GM12878 (cell line): ENCODE data around the gene CENPQ. TPM values are rescaled to one million over a fixed set of nuclear protein-coding genes. Genes with fewer than 3 reads are reported as not detected.

ENCODE experiments used
- ATAC-seq: fragments of 200-7000 bp; cut with Tn5 transposase; 3 replicates; pipeline ENCODE4 v1.9.1; 2020; ENCODE audit warnings: mild to moderate bottlenecking, moderate library complexity
- Bru-seq: library from RNA; stranded (reverse); fragments of 400-500 nt; gene quantifications from one replicate; lab custom pipeline; 2021; lab: Mats Ljungman, UMichigan
- BruChase-seq, 2 experiments: library from RNA; stranded (reverse); fragments of 400-500 nt; gene quantifications; one replicate each; lab custom pipeline; 2021; lab: Mats Ljungman, UMichigan
- BruUV-seq: library from RNA; stranded (reverse); fragments of 400-500 nt; replicated peaks from 2 replicates; lab custom pipeline; 2021; lab: Mats Ljungman, UMichigan
- CTCF ChIA-PET: fragments of 300-600 bp; sonication (Branson Sonifier 250); formaldehyde crosslinking; extraction: SDS; loops from one replicate; lab custom pipeline; 2021; ENCODE audit warnings: inconsistent platforms; lab: Yijun Ruan, JAX
- POLR2A ChIA-PET: fragments of 350-600 bp; formaldehyde crosslinking; extraction: SDS; loops from one replicate; lab custom pipeline; 2021; ENCODE audit warnings: inconsistent platforms; lab: Charles Lee
- RAD21 ChIA-PET: fragments of 300-600 bp; sonication (Branson Sonifier 250); formaldehyde crosslinking; loops from one replicate; lab custom pipeline; 2023; ENCODE audit warnings: antibody characterized with exemption; ENCODE audit not compliant: unreplicated experiment; lab: Charles Lee
- SMC1A ChIA-PET: fragments of 300-600 bp; sonication (Branson Sonifier 250); formaldehyde crosslinking; loops from one replicate; lab custom pipeline; 2023; ENCODE audit not compliant: unreplicated experiment, uncharacterized antibody; lab: Charles Lee
- DNase-seq: peaks from one replicate; pipeline ENCODE4 v3.0.0-alpha.2; 2011; ENCODE audit warnings: low read depth, low spot score
- FAIRE-seq: peaks from 3 replicates; lab custom pipeline; 2011; peaks lifted over from hg19 to GRCh38; lab: Jason Lieb, UNC
- H2AFZ ChIP-seq: 2 replicates; pipeline ENCODE4 v1.6.0; 2011; ENCODE audit warnings: low read depth, low read length, control low read depth; ENCODE audit not compliant: control insufficient read depth
- H3K27ac ChIP-seq: 2 replicates; pipeline ENCODE4 v1.5.1; 2011; ENCODE audit warnings: control low read depth; ENCODE audit not compliant: control insufficient read depth, insufficient read depth
- H3K27me3 ChIP-seq, 2 experiments: replicated peaks in 1 of 2; 2 replicates each; pipeline versions ENCODE4 v1.6.0 to v1.6.1; 2011; ENCODE audit warnings: low read length in 1 of 2; ENCODE audit not compliant: control insufficient read depth in 2 of 2, insufficient read depth in 2 of 2
- H3K36me3 ChIP-seq, 2 experiments: 2 replicates each; pipeline ENCODE4 v1.5.1; 2011; ENCODE audit warnings: low read length in 1 of 2; ENCODE audit not compliant: control insufficient read depth in 2 of 2, insufficient read depth in 2 of 2
- H3K4me1 ChIP-seq: 2 replicates; pipeline ENCODE4 v1.6.1; 2011; ENCODE audit warnings: mild to moderate bottlenecking, low read length, moderate library complexity, mixed read lengths; ENCODE audit not compliant: control insufficient read depth, insufficient read depth
- H3K4me2 ChIP-seq: 2 replicates; pipeline ENCODE4 v1.6.0; 2011; ENCODE audit warnings: control low read depth; ENCODE audit not compliant: control insufficient read depth, insufficient read depth
- H3K4me3 ChIP-seq: fragments of 200-600 bp; sonication (generic); 2 replicates; pipeline ENCODE4 v1.5.1; 2016
- H3K79me2 ChIP-seq: 2 replicates; pipeline ENCODE4 v1.6.0; 2011; ENCODE audit warnings: low read length; ENCODE audit not compliant: control insufficient read depth, insufficient read depth
- H3K9ac ChIP-seq: 2 replicates; pipeline ENCODE4 v1.8.0; 2011; ENCODE audit warnings: low read length, control low read depth, mixed read lengths; ENCODE audit not compliant: control insufficient read depth, insufficient read depth
- H3K9me3 ChIP-seq: replicated peaks from 3 replicates; pipeline ENCODE4 v1.5.1; 2011; ENCODE audit warnings: mild to moderate bottlenecking, low read length; ENCODE audit not compliant: control insufficient read depth, insufficient read depth
- H4K20me1 ChIP-seq: 2 replicates; pipeline ENCODE4 v1.6.0; 2011; ENCODE audit not compliant: control insufficient read depth, insufficient read depth
- BCL3 ChIP-seq: IDR thresholded peaks from 2 replicates; pipeline ENCODE4 v1.6.1; 2011; ENCODE audit warnings: borderline replicate concordance, low read depth, mild to moderate bottlenecking, moderate library complexity, low read length; ENCODE audit not compliant: insufficient read depth, poor library complexity, severe bottlenecking
- HDGF ChIP-seq: fragments of 450-650 bp; IDR thresholded peaks from 2 replicates; pipeline ENCODE4 v1.6.1; 2016; ENCODE audit warnings: antibody characterized with exemption
- MTA3 ChIP-seq: IDR thresholded peaks from 2 replicates; pipeline ENCODE4 v1.6.1; 2012; ENCODE audit warnings: low read length, inconsistent platforms, borderline replicate concordance
- NBN ChIP-seq: fragments of 450-650 bp; IDR thresholded peaks from 2 replicates; pipeline ENCODE4 v1.6.1; 2016
- PKNOX1 ChIP-seq: fragments of 450-650 bp; IDR thresholded peaks from 2 replicates; pipeline ENCODE4 v1.6.1; 2016; ENCODE audit warnings: mild to moderate bottlenecking
- REST ChIP-seq: IDR thresholded peaks from 2 replicates; pipeline ENCODE4 v1.6.1; 2012; ENCODE audit warnings: mild to moderate bottlenecking, low read depth, low read length
- ZNF592 ChIP-seq: fragments of 450-650 bp; IDR thresholded peaks from 2 replicates; pipeline ENCODE4 v1.6.1; 2017; ENCODE audit warnings: mild to moderate bottlenecking, moderate library complexity
- WGBS: methylation state at CpG from one replicate; pipeline ENCODE4 v1.1.6; 2016; ENCODE audit warnings: low lambda C conversion rate; ENCODE audit not compliant: insufficient replicate concordance, insufficient coverage; ENCODE audit errors: missing lambda C conversion rate; 5-methylcytosine and 5-hydroxymethylcytosine counted together
- in situ Hi-C: fragments of 300-500 bp; cut with MboI; formaldehyde crosslinking; loops from 9 replicates; pipeline ENCODE4 v1.14.3; 2018; ENCODE audit warnings: mixed read lengths
- intact Hi-C: fragments of 100-400 bp; cut with micrococcal nuclease; formaldehyde crosslinking; loops from one replicate; pipeline ENCODE4 v1.14.2; 2022; ENCODE audit not compliant: unreplicated experiment
- long read RNA-seq, 2 experiments: library from polyadenylated mRNA; unstranded; transcript quantifications; one replicate each; pipeline ENCODE4 v2.0.0, GENCODE V29; 2019 to 2020
- polyA minus RNA-seq, 3 experiments: library from RNA; depleted of rRNA, polyadenylated mRNA; stranded (reverse); fragments of >200 nt; gene quantifications; 2 replicates each; pipeline ENCODE4 v1.2.3, GENCODE V29; 2011
- polyA plus RNA-seq, 11 experiments: library from polyadenylated mRNA; depleted of rRNA in 4 of 11; unstranded in 6 of 11; stranded (reverse) in 5 of 11; fragments of >200 nt; fragmentation: Nextera tagmentation in 4 of 11; fragmentation: Illumina TruSeq in 1 of 11; extraction: Ambion mirVana in 4 of 11; extraction: Trizol in 1 of 11; gene quantifications; 1 replicate in 1 of 11; 2 replicates in 10 of 11; pipeline versions ENCODE4 v1.2.1 to v1.2.3, GENCODE V29; 2011 to 2016; ENCODE audit warnings: inconsistent platforms in 2 of 11, missing spikeins in 2 of 11, low read depth in 1 of 11
- total RNA-seq, 4 experiments: library from RNA; depleted of rRNA in 3 of 4; stranded (reverse); fragments of >200 nt in 3 of 4; fragmentation: Illumina TruSeq in 1 of 4; extraction: Trizol in 1 of 4; gene quantifications; 2 replicates each; pipeline versions ENCODE4 v1.2.1 to v1.2.3, GENCODE V29; 2013 to 2021

The CENPQ gene
- 5.4 TPM in 2 replicates for total RNA-seq (2013; cell fraction: nucleolus; rRNA removed)
- 9.6 and 11.6 TPM in 2 replicates for total RNA-seq (2014; rRNA removed)
- total RNA-seq (2014; rRNA removed; fragmentation: Illumina TruSeq; extraction: Trizol): 15.9 and 16.8 TPM in 2 replicates
- 9.6 and 10.8 TPM in 2 replicates for total RNA-seq (2021)
- 3.4 TPM for polyA plus RNA-seq (2011; ENCODE audit: low read depth)
- polyA plus RNA-seq (2011; rRNA removed): 17.7 and 34.4 TPM in 2 replicates
- 4.0 and 4.8 TPM in 2 replicates for polyA plus RNA-seq (2011; cell fraction: cytosol; rRNA removed)
- 8.3 and 9.4 TPM in 2 replicates for polyA plus RNA-seq (2011; cell fraction: nucleus; rRNA removed)
- polyA plus RNA-seq (2012): 7.5 and 9.1 TPM in 2 replicates
- polyA plus RNA-seq (2014; fragmentation: Illumina TruSeq; extraction: Trizol): 18.7 and 21.7 TPM in 2 replicates
- 10 to 100 TPM; 23.6 to 34.2 TPM for polyA plus RNA-seq (2014; fragmentation: Nextera tagmentation; extraction: Ambion mirVana)
- polyA plus RNA-seq (2014; rRNA removed): 6.9 and 7.4 TPM in 2 replicates
- 10 to 100 TPM; 17.8 to 19.0 TPM for polyA plus RNA-seq (2016; fragmentation: Nextera tagmentation; extraction: Ambion mirVana)
- polyA minus RNA-seq (2011; rRNA and poly(A)+ RNA removed): 4.3 and 5.4 TPM in 2 replicates
- 1.3 and 2.6 TPM in 2 replicates for polyA minus RNA-seq (2011; cell fraction: cytosol; rRNA and poly(A)+ RNA removed)
- polyA minus RNA-seq (2011; cell fraction: nucleus; rRNA and poly(A)+ RNA removed): 1.6 and 2.6 TPM in 2 replicates
- Bru-seq, nascent RNA: percentile 77 among the genes with signal in this experiment
- percentile 59 among the genes with signal in this experiment for BruChase-seq, experiment 1, labeled RNA remaining after a 6-hour chase
- percentile 67 among the genes with signal in this experiment for BruChase-seq, experiment 2, labeled RNA remaining after a 2-hour chase
- long read RNA-seq, experiment 1, partial matches to known transcripts: 1 of 8 reads
- long read RNA-seq, experiment 1, other reads (novel, unspliced or antisense): 5 of 8 reads
- long read RNA-seq, experiment 2, transcript CENPQ-201 (9 exons, 1,733 nt): major isoform, 21 of 52 reads
- long read RNA-seq, experiment 2, partial matches to known transcripts: 8 of 52 reads
- long read RNA-seq, experiment 2, other reads (novel, unspliced or antisense): 23 of 52 reads

- POLR2A ChIA-PET: no interaction called here
- H3K36me3 ChIP-seq: no peaks in the 10 kb centered on the region
- peak; percentile 98 for ATAC-seq
- peaks cover 4% of the 10 kb centered on the region; the same call in 1 of the 2 replicates for H3K4me1 ChIP-seq
- BruUV-seq: no TSS peak
- H3K79me2 ChIP-seq: peaks cover 40% of the 10 kb centered on the region
- RAD21 ChIA-PET: no interaction called here
- peak within 1 kb of the TSS; percentile 86 for H3K4me2 ChIP-seq
- peak; percentile 97 for FAIRE-seq
- intact Hi-C loops (no loop called here), in situ Hi-C loops (no loop called here)
- WGBS: 0% methylated on average over 37 of the region's 37 CpGs
- H3K9ac ChIP-seq: peak within 1 kb of the TSS; percentile 89
- H4K20me1 ChIP-seq: no peaks in the 10 kb centered on the region
- SMC1A ChIA-PET: interaction anchor here (1.2 kb wide), 1 partner anchor 10 kb away, joined by 5 read pairs; no protein-coding TSS in a partner anchor
- peak within 1 kb of the TSS; percentile 80 for H3K27ac ChIP-seq
- H3K4me3 ChIP-seq: peak within 1 kb of the TSS; percentile 92
- no peaks in the 10 kb centered on the region for H3K9me3 ChIP-seq
- CTCF ChIA-PET: no interaction called here
- H2AFZ ChIP-seq: peak within 1 kb of the TSS; percentile 94
- peak; percentile 79 for DNase-seq
- H3K27me3 ChIP-seq: no peaks in the 10 kb centered on the region
- TF ChIP-seq BCL3 (no peak), MTA3 (no peak), HDGF (peak; percentile 81), REST (no peak), NBN (peak; percentile 95), PKNOX1 (peak; percentile 81), ZNF592 (no peak)
These were observed at the start of gene CENPQ, which contains the start of gene MMUT for GRCh38 chr6:49462927-49463611. Gene CENPQ (plus strand): TSS chr6:49463370. CDS start chr6:49470177, 6,807 bp downstream. Gene MMUT (minus strand): TSS chr6:49463253. CDS start chr6:49459466, 3,787 bp downstream.
